Measurements from ENCODE around the gene OGFR.

OGFR gene

GRCh38 chr20:62769346-62770071 is 35.1 kb upstream of the OGFR start:
- DNase-seq (ENCODE audit: low read depth), result no peak
- no peak for TF ChIP-seq CTCF (conservative IDR thresholded peaks at IDR 0.05; ENCODE audit: control insufficient read depth, insufficient read depth, low read depth, low read length)
- H3K4me3 ChIP-seq (ENCODE audit: control insufficient read depth, low read depth, low read length), result no peak overlapping the region

GRCh38 chr20:62770111-62770910 is 34.3 kb upstream of the OGFR start:
- H3K4me3 ChIP-seq (ENCODE audit: control insufficient read depth, low read depth, low read length), result no peak overlapping the region
- DNase-seq (ENCODE audit: low read depth), result no peak
- TF ChIP-seq CTCF (conservative IDR thresholded peaks at IDR 0.05; ENCODE audit: control insufficient read depth, insufficient read depth, low read depth, low read length), result no peak

GRCh38 chr20:62770916-62771315 is 33.7 kb upstream of the OGFR start:
- no peak for TF ChIP-seq CTCF (conservative IDR thresholded peaks at IDR 0.05; ENCODE audit: control insufficient read depth, insufficient read depth, low read depth, low read length)
- no peak for DNase-seq (ENCODE audit: low read depth)
- H3K4me3 ChIP-seq (ENCODE audit: control insufficient read depth, low read depth, low read length), result no peak overlapping the region

- no peak overlapping the region for H3K4me3 ChIP-seq (ENCODE audit: control insufficient read depth, low read depth, low read length)
- DNase-seq (ENCODE audit: low read depth), result no peak
- no peak for TF ChIP-seq CTCF (conservative IDR thresholded peaks at IDR 0.05; ENCODE audit: control insufficient read depth, insufficient read depth, low read depth, low read length)
Observed at GRCh38 chr20:62771396-62772102, 33.1 kb upstream of the OGFR start.

- no peak overlapping the region for H3K4me3 ChIP-seq (ENCODE audit: control insufficient read depth, low read depth, low read length)
- no peak for DNase-seq (ENCODE audit: low read depth)
- TF ChIP-seq CTCF (conservative IDR thresholded peaks at IDR 0.05; ENCODE audit: control insufficient read depth, insufficient read depth, low read depth, low read length), result no peak
Observed at GRCh38 chr20:62772103-62772611, 32.5 kb upstream of the OGFR start.

GRCh38 chr20:62772619-62772989 is 32.0 kb upstream of the OGFR start:
- no peak for DNase-seq (ENCODE audit: low read depth)
- TF ChIP-seq CTCF (conservative IDR thresholded peaks at IDR 0.05; ENCODE audit: control insufficient read depth, insufficient read depth, low read depth, low read length), result no peak
- no peak overlapping the region for H3K4me3 ChIP-seq (ENCODE audit: control insufficient read depth, low read depth, low read length)
